ENCODE measurements around the gene MS4A7.
"Not testable (repeated sequence)": the region's sequence is repeated elsewhere in the genome, so short reads cannot be mapped to it uniquely, and the experiment has no call there.

MS4A7 gene

GRCh38 chr11:60360621-60361020 is 17.7 kb upstream of the MS4A7 start:
- H3K27me3 ChIP-seq (replicated peaks in 2 of 5; ENCODE audit: control insufficient read depth in 4 of 5, insufficient read depth in 5 of 5, low read length in 4 of 5): no peaks in the 10 kb centered on the region
- H3K9me3 ChIP-seq (ENCODE audit: control extremely low read depth in 1 of 5, control insufficient read depth in 4 of 5, insufficient read depth in 2 of 5, low read depth in 1 of 5, low read length in 4 of 5): peaks cover 0 to 17% (median 16%) of the 10 kb centered on the region in 5 experiments
- ChIA-PET CTCF (no interaction called here), POLR2A (no interaction called here)
- peak in 2 of 3 donors; percentile 36 to 41 for DNase-seq
- WGBS (ENCODE audit: insufficient coverage): 77% methylated on average over 4 of the region's 4 CpGs
- H3K4me3 ChIP-seq (ENCODE audit: control insufficient read depth in 1 of 7, extremely low read depth in 1 of 7, insufficient read depth in 4 of 7, low read depth in 2 of 7, low read length in 6 of 7): no peak overlapping the region
- no peaks in the 10 kb centered on the region for H3K36me3 ChIP-seq (ENCODE audit: control insufficient read depth in 4 of 4, insufficient read depth in 4 of 4, low read length in 3 of 4)
- H3K4me1 ChIP-seq (ENCODE audit: control extremely low read depth in 1 of 4, control insufficient read depth in 4 of 4, insufficient read depth in 4 of 4, low read length in 3 of 4): peaks cover 7 to 25% (median 17%) of the 10 kb centered on the region in 4 experiments
- H3K27ac ChIP-seq (ENCODE audit: insufficient read depth in 1 of 2, low read depth in 1 of 2, low read length in 2 of 2, poor library complexity in 1 of 2, severe bottlenecking in 2 of 2): no peak overlapping the region

- peaks cover 7 to 25% (median 17%) of the 10 kb centered on the region in 4 experiments for H3K4me1 ChIP-seq (ENCODE audit: control extremely low read depth in 1 of 4, control insufficient read depth in 4 of 4, insufficient read depth in 4 of 4, low read length in 3 of 4)
- no peak overlapping the region for H3K4me3 ChIP-seq (ENCODE audit: control insufficient read depth in 1 of 7, extremely low read depth in 1 of 7, insufficient read depth in 4 of 7, low read depth in 2 of 7, low read length in 6 of 7)
- no peak for DNase-seq
- CTCF ChIA-PET: interaction anchor here (0.7 to 3.4 kb wide), 10 partner anchors 13 to 257 kb away, joined by 3 to 30 read pairs (median 11); no protein-coding TSS in a partner anchor
- H3K27me3 ChIP-seq (replicated peaks in 2 of 5; ENCODE audit: control insufficient read depth in 4 of 5, insufficient read depth in 5 of 5, low read length in 4 of 5): no peaks in the 10 kb centered on the region
- H3K27ac ChIP-seq (ENCODE audit: insufficient read depth in 1 of 2, low read depth in 1 of 2, low read length in 2 of 2, poor library complexity in 1 of 2, severe bottlenecking in 2 of 2): no peak overlapping the region
- WGBS (ENCODE audit: insufficient coverage): 100% methylated on average over 1 of the region's 1 CpG
- POLR2A ChIA-PET: no interaction called here
- peaks cover 0 to 17% (median 16%) of the 10 kb centered on the region in 5 experiments for H3K9me3 ChIP-seq (ENCODE audit: control extremely low read depth in 1 of 5, control insufficient read depth in 4 of 5, insufficient read depth in 2 of 5, low read depth in 1 of 5, low read length in 4 of 5)
- H3K36me3 ChIP-seq (ENCODE audit: control insufficient read depth in 4 of 4, insufficient read depth in 4 of 4, low read length in 3 of 4): no peaks in the 10 kb centered on the region
Measured at GRCh38 chr11:60362241-60362640, 16.1 kb upstream of the MS4A7 start.

- peaks cover 7 to 20% (median 17%) of the 10 kb centered on the region in 4 experiments for H3K4me1 ChIP-seq (ENCODE audit: control extremely low read depth in 1 of 4, control insufficient read depth in 4 of 4, insufficient read depth in 4 of 4, low read length in 3 of 4)
- ChIA-PET CTCF (interaction anchor here (0.7 to 3.6 kb wide), 42 partner anchors 9 to 412 kb away, joined by 3 to 30 read pairs (median 4); partner anchors contain the start of gene MS4A7), POLR2A (interaction anchor here (0.6 kb wide), 1 partner anchor 130 kb away, joined by 3 read pairs; no protein-coding TSS in a partner anchor)
- 48% methylated on average over 3 of the region's 7 CpGs for WGBS (ENCODE audit: insufficient coverage)
- H3K36me3 ChIP-seq (ENCODE audit: control insufficient read depth in 4 of 4, insufficient read depth in 4 of 4, low read length in 3 of 4): no peaks in the 10 kb centered on the region
- peaks cover 0 to 17% (median 16%) of the 10 kb centered on the region in 5 experiments for H3K9me3 ChIP-seq (ENCODE audit: control extremely low read depth in 1 of 5, control insufficient read depth in 4 of 5, insufficient read depth in 2 of 5, low read depth in 1 of 5, low read length in 4 of 5)
- H3K27me3 ChIP-seq (replicated peaks in 2 of 5; ENCODE audit: control insufficient read depth in 4 of 5, insufficient read depth in 5 of 5, low read length in 4 of 5): no peaks in the 10 kb centered on the region
- H3K27ac ChIP-seq (ENCODE audit: insufficient read depth in 1 of 2, low read depth in 1 of 2, low read length in 2 of 2, poor library complexity in 1 of 2, severe bottlenecking in 2 of 2): no peak overlapping the region
- H3K4me3 ChIP-seq (ENCODE audit: control insufficient read depth in 1 of 7, extremely low read depth in 1 of 7, insufficient read depth in 4 of 7, low read depth in 2 of 7, low read length in 6 of 7): peak overlapping the region in 4 of 7 experiments; percentile 9 to 40 (median 32)
- DNase-seq: peak; percentile 72 to 89 (median 83)
Measured at GRCh38 chr11:60363542-60364470, 14.5 kb upstream of the MS4A7 start.

- peaks cover 7 to 20% (median 17%) of the 10 kb centered on the region in 4 experiments for H3K4me1 ChIP-seq (ENCODE audit: control extremely low read depth in 1 of 4, control insufficient read depth in 4 of 4, insufficient read depth in 4 of 4, low read length in 3 of 4)
- H3K27ac ChIP-seq (ENCODE audit: insufficient read depth in 1 of 2, low read depth in 1 of 2, low read length in 2 of 2, poor library complexity in 1 of 2, severe bottlenecking in 2 of 2); DNase-seq; H3K4me3 ChIP-seq (ENCODE audit: control insufficient read depth in 1 of 7, extremely low read depth in 1 of 7, insufficient read depth in 4 of 7, low read depth in 2 of 7, low read length in 6 of 7); H3K9me3 ChIP-seq (ENCODE audit: control extremely low read depth in 1 of 5, control insufficient read depth in 4 of 5, insufficient read depth in 2 of 5, low read depth in 1 of 5, low read length in 4 of 5); H3K36me3 ChIP-seq (ENCODE audit: control insufficient read depth in 4 of 4, insufficient read depth in 4 of 4, low read length in 3 of 4); H3K27me3 ChIP-seq (replicated peaks in 2 of 5; ENCODE audit: control insufficient read depth in 4 of 5, insufficient read depth in 5 of 5, low read length in 4 of 5); POLR2A ChIA-PET: not testable (repeated sequence)
- 87% methylated on average over 3 of the region's 15 CpGs for WGBS (ENCODE audit: insufficient coverage)
- CTCF ChIA-PET: interaction anchor here (1.2 to 3.6 kb wide), 6 partner anchors 6 to 254 kb away, joined by 3 to 14 read pairs (median 6); partner anchors contain the start of gene MS4A7
Measured at GRCh38 chr11:60366262-60366904, 11.9 kb upstream of the MS4A7 start.

GRCh38 chr11:60367009-60367408 is 11.3 kb upstream of the MS4A7 start:
- Histone ChIP-seq H3K4me1 (ENCODE audit: control extremely low read depth in 1 of 4, control insufficient read depth in 4 of 4, insufficient read depth in 4 of 4, low read length in 3 of 4) (peaks cover 7 to 20% (median 17%) of the 10 kb centered on the region in 4 experiments), H3K9me3 (ENCODE audit: control extremely low read depth in 1 of 5, control insufficient read depth in 4 of 5, insufficient read depth in 2 of 5, low read depth in 1 of 5, low read length in 4 of 5) (no peaks in the 10 kb centered on the region), H3K27me3 (replicated peaks in 2 of 5; ENCODE audit: control insufficient read depth in 4 of 5, insufficient read depth in 5 of 5, low read length in 4 of 5) (no peaks in the 10 kb centered on the region), H3K36me3 (ENCODE audit: control insufficient read depth in 4 of 4, insufficient read depth in 4 of 4, low read length in 3 of 4) (no peaks in the 10 kb centered on the region), H3K27ac (ENCODE audit: insufficient read depth in 1 of 2, low read depth in 1 of 2, low read length in 2 of 2, poor library complexity in 1 of 2, severe bottlenecking in 2 of 2) (no peak overlapping the region), H3K4me3 (ENCODE audit: control insufficient read depth in 1 of 7, extremely low read depth in 1 of 7, insufficient read depth in 4 of 7, low read depth in 2 of 7, low read length in 6 of 7) (no peak overlapping the region)
- no CpG with 5 or more reads among the region's 2 CpGs for WGBS (ENCODE audit: insufficient coverage)
- peak in 2 of 3 donors; percentile 47 to 54 for DNase-seq
- CTCF ChIA-PET: interaction anchor here (1.0 to 1.6 kb wide), 2 partner anchors 16 to 110 kb away, joined by 3 to 8 read pairs; no protein-coding TSS in a partner anchor
- POLR2A ChIA-PET: no interaction called here

- CTCF ChIA-PET: interaction anchor here (1.0 to 1.6 kb wide), 2 partner anchors 15 to 109 kb away, joined by 3 to 8 read pairs; no protein-coding TSS in a partner anchor
- peaks cover 7 to 16% (median 14%) of the 10 kb centered on the region in 4 experiments for H3K4me1 ChIP-seq (ENCODE audit: control extremely low read depth in 1 of 4, control insufficient read depth in 4 of 4, insufficient read depth in 4 of 4, low read length in 3 of 4)
- WGBS (ENCODE audit: insufficient coverage): 99% methylated on average over 19 of the region's 19 CpGs
Measured at GRCh38 chr11:60367896-60368295, 10.4 kb upstream of the MS4A7 start.

More at GRCh38 chr11:60367896-60368295, 10.4 kb upstream of the MS4A7 start:
- DNase-seq: no peak
- POLR2A ChIA-PET: no interaction called here
- Histone ChIP-seq H3K9me3 (ENCODE audit: control extremely low read depth in 1 of 5, control insufficient read depth in 4 of 5, insufficient read depth in 2 of 5, low read depth in 1 of 5, low read length in 4 of 5) (no peaks in the 10 kb centered on the region), H3K27me3 (replicated peaks in 2 of 5; ENCODE audit: control insufficient read depth in 4 of 5, insufficient read depth in 5 of 5, low read length in 4 of 5) (no peaks in the 10 kb centered on the region), H3K4me3 (ENCODE audit: control insufficient read depth in 1 of 7, extremely low read depth in 1 of 7, insufficient read depth in 4 of 7, low read depth in 2 of 7, low read length in 6 of 7) (no peak overlapping the region), H3K27ac (ENCODE audit: insufficient read depth in 1 of 2, low read depth in 1 of 2, low read length in 2 of 2, poor library complexity in 1 of 2, severe bottlenecking in 2 of 2) (no peak overlapping the region), H3K36me3 (ENCODE audit: control insufficient read depth in 4 of 4, insufficient read depth in 4 of 4, low read length in 3 of 4) (no peaks in the 10 kb centered on the region)
